Measurements from ENCODE around the gene TBL1XR1. TPM values are rescaled to one million over a fixed set of nuclear protein-coding genes. Genes with fewer than 3 reads are reported as not detected.

TBL1XR1 gene
- total and polyA plus RNA-seq, 7 experiments from 2014 or later, result 20.8 to 173 (median 107) TPM

GRCh38 chr3:177182352-177182751 is 14.9 kb downstream of the TBL1XR1 start:
- H3K4me1 ChIP-seq (ENCODE audit: control insufficient read depth in 2 of 2, insufficient read depth in 2 of 2, low read length in 2 of 2), result peaks cover 19% of the 10 kb centered on the region in 2 donors
- H3K9me3 ChIP-seq (ENCODE audit: control insufficient read depth in 2 of 3, low read length in 3 of 3), result no peaks in the 10 kb centered on the region
- Mint-ChIP-seq H3K4me1 (peaks cover 51 to 95% (median 79%) of the 10 kb centered on the region in 7 donors), H3K36me3 (peaks cover 0 to 22% (median 18%) of the 10 kb centered on the region in 5 donors), H3K4me3 (peak overlapping the region in 5 of 10 donors; percentile 9 to 64 (median 18)), H3K27me3 (no peaks in the 10 kb centered on the region), H3K27ac (peak overlapping the region in 4 of 9 donors; percentile 30 to 71 (median 48)), H3K9me3 (no peaks in the 10 kb centered on the region)
- intact Hi-C loops (cut with micrococcal nuclease), result no loop called here
- no peaks in the 10 kb centered on the region for H3K36me3 ChIP-seq (ENCODE audit: control insufficient read depth in 2 of 3, insufficient read depth in 3 of 3, low read length in 3 of 3)
- H3K4me3 ChIP-seq (ENCODE audit: low read length), result no peak overlapping the region
- DNase-seq, result no peak
- no peak for ATAC-seq
- ChIA-PET CTCF (interaction anchor here (0.8 kb wide), 1 partner anchor 280 kb away, joined by 3 read pairs; no protein-coding TSS in a partner anchor), POLR2A (interaction anchor here (0.6 kb wide), 1 partner anchor 35 kb away, joined by 4 read pairs; no protein-coding TSS in a partner anchor)
- H3K27ac ChIP-seq (ENCODE audit: low read depth, low read length), result no peak overlapping the region
- no peaks in the 10 kb centered on the region for H3K27me3 ChIP-seq (ENCODE audit: control insufficient read depth in 2 of 2, insufficient read depth in 2 of 2, low read length in 2 of 2)

DNA sequence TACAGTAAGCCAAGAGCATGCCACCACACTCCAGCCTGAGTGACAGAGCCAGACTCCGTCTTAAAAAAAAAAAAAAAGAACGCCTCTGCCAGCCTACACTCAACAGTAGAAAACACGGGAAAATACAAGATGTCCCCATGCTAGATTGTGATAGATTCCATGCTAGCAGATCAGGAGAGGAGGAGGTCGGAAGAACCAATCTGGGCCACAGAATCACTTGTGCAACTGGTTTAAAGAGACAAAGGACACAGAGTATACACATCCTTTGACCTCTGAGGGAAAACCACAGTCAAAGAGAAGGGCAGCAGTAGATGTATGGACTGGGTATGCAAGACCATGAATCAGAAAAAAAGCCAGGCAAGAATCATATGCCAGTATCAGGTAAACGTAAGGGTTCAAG is 15.9 kb downstream of the TBL1XR1 start:
- intact Hi-C loops (cut with micrococcal nuclease), result loop anchor here in 1 of 2 donors (2.0 kb wide), 1 partner anchor 13 kb away; no protein-coding TSS in a partner anchor
- Histone ChIP-seq H3K36me3 (ENCODE audit: control insufficient read depth in 2 of 3, insufficient read depth in 3 of 3, low read length in 3 of 3) (no peaks in the 10 kb centered on the region), H3K4me1 (ENCODE audit: control insufficient read depth in 2 of 2, insufficient read depth in 2 of 2, low read length in 2 of 2) (peaks cover 15 to 19% of the 10 kb centered on the region in 2 donors), H3K27ac (ENCODE audit: low read depth, low read length) (no peak overlapping the region), H3K9me3 (ENCODE audit: control insufficient read depth in 2 of 3, low read length in 3 of 3) (no peaks in the 10 kb centered on the region), H3K4me3 (ENCODE audit: low read length) (no peak overlapping the region), H3K27me3 (ENCODE audit: control insufficient read depth in 2 of 2, insufficient read depth in 2 of 2, low read length in 2 of 2) (no peaks in the 10 kb centered on the region)
- CTCF ChIA-PET, result no interaction called here
- H3K4me1 Mint-ChIP-seq, result peaks cover 47 to 89% (median 80%) of the 10 kb centered on the region in 7 donors
- H3K36me3 Mint-ChIP-seq, result peaks cover 0 to 22% (median 20%) of the 10 kb centered on the region in 5 donors
- peak overlapping the region in 5 of 9 donors; percentile 16 to 60 (median 48) for H3K27ac Mint-ChIP-seq
- ATAC-seq, result no peak
- no peaks in the 10 kb centered on the region for H3K9me3 Mint-ChIP-seq
- peak overlapping the region in 7 of 10 donors; percentile 3 to 64 (median 26) for H3K4me3 Mint-ChIP-seq
- POLR2A ChIA-PET, result interaction anchor here (0.7 kb wide), 1 partner anchor 392 kb away, joined by 3 read pairs; no protein-coding TSS in a partner anchor
- H3K27me3 Mint-ChIP-seq, result no peaks in the 10 kb centered on the region
- DNase-seq, result no peak

DNA sequence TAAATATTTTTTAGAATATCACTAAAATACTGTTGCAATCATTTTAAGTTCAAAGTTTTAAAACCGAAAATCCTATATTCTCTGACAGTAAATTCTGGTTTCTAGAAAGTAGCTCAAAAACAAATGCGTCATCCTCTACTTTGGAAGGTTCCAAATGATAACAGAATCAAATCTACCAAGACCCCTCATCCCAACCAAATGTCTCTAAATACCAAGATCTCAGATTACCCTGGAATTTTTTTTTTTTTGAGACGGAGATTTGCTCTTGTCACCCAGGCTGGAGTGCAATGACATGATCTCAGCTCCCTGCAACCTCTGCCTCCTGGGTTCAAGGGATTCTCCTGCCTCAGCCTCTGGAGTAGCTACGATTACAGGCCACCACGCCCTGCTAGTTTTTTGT is 16.8 kb downstream of the TBL1XR1 start:
- no peak overlapping the region for H3K27ac ChIP-seq (ENCODE audit: low read depth, low read length)
- intact Hi-C loops (cut with micrococcal nuclease), result loop anchor here in 1 of 2 donors (2.0 kb wide), 1 partner anchor 14 kb away; no protein-coding TSS in a partner anchor
- CTCF ChIA-PET, result interaction anchor here (0.7 kb wide), 1 partner anchor 101 kb away, joined by 3 read pairs; no protein-coding TSS in a partner anchor

DNA sequence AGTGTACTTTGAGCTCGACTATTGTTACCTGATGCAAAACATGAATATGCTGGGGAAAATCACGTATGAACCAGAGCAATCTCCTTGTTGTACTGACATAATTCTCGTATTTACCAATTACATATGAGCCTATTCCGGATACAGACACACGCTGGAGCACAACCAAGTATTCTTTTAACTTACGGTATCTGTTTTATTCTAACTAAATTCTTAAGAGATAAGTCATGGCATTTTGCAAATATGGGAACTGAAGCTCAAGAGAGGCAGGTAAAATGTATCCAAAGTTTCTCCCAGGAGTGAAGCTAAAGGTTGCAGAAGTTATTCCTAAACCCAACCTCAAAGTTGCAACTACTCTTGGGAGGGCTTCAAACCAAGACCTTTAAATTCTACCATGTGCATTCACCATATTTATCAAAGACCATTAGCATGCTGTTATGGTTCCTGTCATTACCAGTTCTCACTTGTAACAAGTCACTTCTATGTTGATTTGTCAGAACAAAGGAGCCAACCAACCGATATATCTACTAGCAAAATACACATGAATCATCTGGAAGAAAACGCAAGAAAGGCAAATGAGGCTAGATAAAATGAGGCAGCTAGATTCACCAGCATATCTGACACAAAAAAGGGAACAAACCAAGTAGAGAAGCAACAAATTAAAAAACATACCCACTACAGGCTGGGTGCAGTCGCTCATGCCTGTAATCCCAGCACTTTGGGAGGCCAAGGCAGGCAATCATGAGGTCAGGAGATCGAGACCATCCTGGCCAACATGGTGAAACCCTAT is 17.8 kb downstream of the TBL1XR1 start:
- H3K9me3 Mint-ChIP-seq, result no peaks in the 10 kb centered on the region
- H3K27ac Mint-ChIP-seq, result peak overlapping the region in 8 of 9 donors; percentile 19 to 92 (median 54)
- peak overlapping the region in 9 of 10 donors; percentile 21 to 84 (median 35) for H3K4me3 Mint-ChIP-seq
- H3K36me3 Mint-ChIP-seq, result peaks cover 3 to 20% (median 17%) of the 10 kb centered on the region in 5 donors
- no peak overlapping the region for H3K4me3 ChIP-seq (ENCODE audit: low read length)
- no peak for DNase-seq
- ATAC-seq, result no peak
- CTCF ChIA-PET, result interaction anchor here (0.7 kb wide), 1 partner anchor 134 kb away, joined by 3 read pairs; no protein-coding TSS in a partner anchor
- no peaks in the 10 kb centered on the region for H3K36me3 ChIP-seq (ENCODE audit: control insufficient read depth in 2 of 3, insufficient read depth in 3 of 3, low read length in 3 of 3)
- H3K9me3 ChIP-seq (ENCODE audit: control insufficient read depth in 2 of 3, low read length in 3 of 3), result no peaks in the 10 kb centered on the region
- intact Hi-C loops (cut with micrococcal nuclease), result loop anchor here in 1 of 2 donors (2.0 kb wide), 1 partner anchor 15 kb away; no protein-coding TSS in a partner anchor
- POLR2A ChIA-PET, result no interaction called here
- peaks cover 37 to 85% (median 74%) of the 10 kb centered on the region in 7 donors for H3K4me1 Mint-ChIP-seq
- no peaks in the 10 kb centered on the region for H3K27me3 Mint-ChIP-seq
- no peaks in the 10 kb centered on the region for H3K27me3 ChIP-seq (ENCODE audit: control insufficient read depth in 2 of 2, insufficient read depth in 2 of 2, low read length in 2 of 2)
- peaks cover 5 to 16% of the 10 kb centered on the region in 2 donors for H3K4me1 ChIP-seq (ENCODE audit: control insufficient read depth in 2 of 2, insufficient read depth in 2 of 2, low read length in 2 of 2)
- no peak overlapping the region for H3K27ac ChIP-seq (ENCODE audit: low read depth, low read length)

More for the DNA sequence above, 16.8 kb downstream of the TBL1XR1 start:
- Histone ChIP-seq H3K4me3 (ENCODE audit: low read length) (no peak overlapping the region), H3K36me3 (ENCODE audit: control insufficient read depth in 2 of 3, insufficient read depth in 3 of 3, low read length in 3 of 3) (no peaks in the 10 kb centered on the region), H3K27me3 (ENCODE audit: control insufficient read depth in 2 of 2, insufficient read depth in 2 of 2, low read length in 2 of 2) (no peaks in the 10 kb centered on the region), H3K4me1 (ENCODE audit: control insufficient read depth in 2 of 2, insufficient read depth in 2 of 2, low read length in 2 of 2) (peaks cover 10 to 16% of the 10 kb centered on the region in 2 donors), H3K9me3 (ENCODE audit: control insufficient read depth in 2 of 3, low read length in 3 of 3) (no peaks in the 10 kb centered on the region)
- POLR2A ChIA-PET, result interaction anchor here (0.6 to 0.7 kb wide), 2 partner anchors 179 to 932 kb away, joined by 3 to 4 read pairs; no protein-coding TSS in a partner anchor
- Mint-ChIP-seq H3K9me3 (no peaks in the 10 kb centered on the region), H3K27ac (peak overlapping the region in 4 of 9 donors; percentile 22 to 60 (median 50)), H3K4me1 (peaks cover 42 to 84% (median 73%) of the 10 kb centered on the region in 7 donors), H3K4me3 (peak overlapping the region in 6 of 10 donors; percentile 39 to 65 (median 52)), H3K27me3 (no peaks in the 10 kb centered on the region), H3K36me3 (peaks cover 0 to 22% (median 18%) of the 10 kb centered on the region in 5 donors)
- ATAC-seq (no peak), DNase-seq (no peak)

DNA sequence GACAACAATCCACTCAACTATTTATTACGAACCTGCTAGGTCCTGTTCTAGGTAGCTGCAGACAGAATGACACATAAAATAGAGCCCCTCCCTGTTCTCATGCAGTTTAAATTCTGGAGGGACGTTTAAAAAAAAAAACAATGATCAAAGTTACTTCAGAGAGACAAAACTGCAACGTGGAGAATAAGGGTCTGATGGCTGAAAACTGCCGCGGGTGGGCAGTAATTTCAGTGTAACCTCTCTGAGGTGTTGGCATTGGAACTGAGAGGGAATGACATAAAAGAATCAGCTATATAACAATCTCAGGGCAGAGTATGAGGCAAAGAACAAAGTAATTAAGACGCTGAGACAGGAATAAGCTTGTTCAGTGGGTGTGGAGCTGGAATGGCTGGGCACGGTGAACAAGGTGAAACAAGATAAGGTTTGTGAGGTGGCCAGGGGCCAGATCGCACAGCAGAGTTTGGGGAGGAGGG is 19.5 kb downstream of the TBL1XR1 start:
- Histone ChIP-seq H3K4me3 (ENCODE audit: low read length) (no peak overlapping the region), H3K27ac (ENCODE audit: low read depth, low read length) (no peak overlapping the region), H3K4me1 (ENCODE audit: control insufficient read depth in 2 of 2, insufficient read depth in 2 of 2, low read length in 2 of 2) (peaks cover 5 to 16% of the 10 kb centered on the region in 2 donors), H3K9me3 (ENCODE audit: control insufficient read depth in 2 of 3, low read length in 3 of 3) (no peaks in the 10 kb centered on the region), H3K36me3 (ENCODE audit: control insufficient read depth in 2 of 3, insufficient read depth in 3 of 3, low read length in 3 of 3) (no peaks in the 10 kb centered on the region), H3K27me3 (ENCODE audit: control insufficient read depth in 2 of 2, insufficient read depth in 2 of 2, low read length in 2 of 2) (no peaks in the 10 kb centered on the region)
- peaks cover 4 to 24% (median 17%) of the 10 kb centered on the region in 5 donors for H3K36me3 Mint-ChIP-seq
- ChIA-PET POLR2A (no interaction called here), CTCF (interaction anchor here (0.6 kb wide), 2 partner anchors 72 to 886 kb away, joined by 3 read pairs; no protein-coding TSS in a partner anchor)
- no peak for DNase-seq
- intact Hi-C loops (cut with micrococcal nuclease), result no loop called here
- peak overlapping the region in 3 of 10 donors; percentile 28 to 64 (median 51) for H3K4me3 Mint-ChIP-seq
- peak overlapping the region in 8 of 9 donors; percentile 1 to 52 (median 26) for H3K27ac Mint-ChIP-seq
- no peaks in the 10 kb centered on the region for H3K9me3 Mint-ChIP-seq
- peaks cover 40 to 89% (median 76%) of the 10 kb centered on the region in 7 donors for H3K4me1 Mint-ChIP-seq
- no peak for ATAC-seq
- H3K27me3 Mint-ChIP-seq, result no peaks in the 10 kb centered on the region

- Mint-ChIP-seq H3K4me1 (peaks cover 40 to 89% (median 71%) of the 10 kb centered on the region in 7 donors), H3K9me3 (peaks cover 0 to 4% (median 0%) of the 10 kb centered on the region in 11 donors), H3K27me3 (no peaks in the 10 kb centered on the region), H3K36me3 (peaks cover 4 to 28% (median 22%) of the 10 kb centered on the region in 5 donors), H3K27ac (peak overlapping the region in 7 of 9 donors; percentile 3 to 90 (median 12)), H3K4me3 (peak overlapping the region in 5 of 10 donors; percentile 6 to 34 (median 6))
- POLR2A ChIA-PET, result no interaction called here
- H3K9me3 ChIP-seq (ENCODE audit: control insufficient read depth in 2 of 3, low read length in 3 of 3), result no peaks in the 10 kb centered on the region
- no peak for ATAC-seq
- H3K4me1 ChIP-seq (ENCODE audit: control insufficient read depth in 2 of 2, insufficient read depth in 2 of 2, low read length in 2 of 2), result peaks cover 15 to 17% of the 10 kb centered on the region in 2 donors
- no peak for DNase-seq
- no peak overlapping the region for H3K27ac ChIP-seq (ENCODE audit: low read depth, low read length)
- intact Hi-C loops (cut with micrococcal nuclease), result loop anchor here in 1 of 2 donors (2.0 kb wide), 2 partner anchors 16 to 20 kb away; no protein-coding TSS in a partner anchor
- H3K27me3 ChIP-seq (ENCODE audit: control insufficient read depth in 2 of 2, insufficient read depth in 2 of 2, low read length in 2 of 2), result no peaks in the 10 kb centered on the region
- H3K36me3 ChIP-seq (ENCODE audit: control insufficient read depth in 2 of 3, insufficient read depth in 3 of 3, low read length in 3 of 3), result no peaks in the 10 kb centered on the region
- CTCF ChIA-PET, result interaction anchor here (0.6 kb wide), 2 partner anchors 9 kb away, joined by 3 read pairs; no protein-coding TSS in a partner anchor
- no peak overlapping the region for H3K4me3 ChIP-seq (ENCODE audit: low read length)
Observed at GRCh38 chr3:177174607-177175170, 22.6 kb downstream of the TBL1XR1 start.

Measured in naive thymus-derived CD4-positive, alpha-beta T cell (primary cell).